Neural cell (in vitro differentiated cells): ENCODE measurements around the gene PBRM1. TPM values are rescaled to one million over a fixed set of nuclear protein-coding genes. Genes with fewer than 3 reads are reported as not detected.

ENCODE experiments used
- H2AFZ ChIP-seq: fragments of 200-600, 300-800 bp; sonication (generic), shearing (Covaris generic); 2 replicates; pipeline ENCODE4 v1.6.0; 2014; ENCODE audit warnings: low read depth, mild to moderate bottlenecking, antibody characterized with exemption, low read length, moderate library complexity
- H3F3A ChIP-seq: fragments of 200-600 bp; shearing (Covaris generic); 2 replicates; pipeline ENCODE4 v1.6.1; 2016; ENCODE audit warnings: mild to moderate bottlenecking, moderate library complexity, mixed read lengths, antibody characterized with exemption, low read length; ENCODE audit not compliant: insufficient read depth, poor library complexity, severe bottlenecking
- H3K27ac ChIP-seq: fragments of 200-600, 300-800 bp; sonication (generic), shearing (Covaris generic); 2 replicates; pipeline ENCODE4 v1.5.1; 2014; ENCODE audit warnings: mild to moderate bottlenecking, low read length, moderate library complexity
- H3K27me3 ChIP-seq: fragments of 300-800, 200-600 bp; sonication (generic), shearing (Covaris generic); 2 replicates; pipeline ENCODE4 v1.6.0; 2014; ENCODE audit warnings: mild to moderate bottlenecking, low read depth, low read length, moderate library complexity; ENCODE audit not compliant: insufficient read depth
- H3K36me3 ChIP-seq: fragments of 300-800, 200-600 bp; sonication (generic), shearing (Covaris generic); 2 replicates; pipeline ENCODE4 v1.5.1; 2014; ENCODE audit warnings: mild to moderate bottlenecking, antibody characterized with exemption, low read length, moderate library complexity; ENCODE audit not compliant: insufficient read depth
- H3K4me2 ChIP-seq: fragments of 300-800, 200-600 bp; sonication (generic), shearing (Covaris generic); 2 replicates; pipeline ENCODE4 v1.6.0; 2014; ENCODE audit warnings: mild to moderate bottlenecking, low read length
- H3K4me3 ChIP-seq: fragments of 300-800, 200-600 bp; sonication (generic), shearing (Covaris generic); 2 replicates; pipeline ENCODE4 v1.5.1; 2014; ENCODE audit warnings: mild to moderate bottlenecking, low read length, moderate library complexity
- H3K79me2 ChIP-seq: fragments of 200-600 bp; shearing (Covaris generic); replicated peaks from 2 replicates; pipeline ENCODE4 v1.6.0; 2014; ENCODE audit warnings: mild to moderate bottlenecking, low read length, moderate library complexity; ENCODE audit not compliant: insufficient read depth
- H3K9ac ChIP-seq: fragments of 300-800, 200-600 bp; sonication (generic), shearing (Covaris generic); 2 replicates; pipeline ENCODE4 v1.6.1; 2016; ENCODE audit warnings: mild to moderate bottlenecking, low read length, mixed read lengths
- H3K9me2 ChIP-seq: fragments of 200-600 bp; shearing (Covaris generic); 2 replicates; pipeline ENCODE4 v1.6.1; 2016; ENCODE audit warnings: mild to moderate bottlenecking, low read length, mixed read lengths; ENCODE audit not compliant: insufficient read depth
- H3K9me3 ChIP-seq: fragments of 200-600, 300-800 bp; sonication (generic), shearing (Covaris generic); 2 replicates; pipeline ENCODE4 v1.6.1; 2016; ENCODE audit warnings: mild to moderate bottlenecking, mixed run types, low read length, moderate library complexity, mixed read lengths
- H4K20me1 ChIP-seq: fragments of 200-600 bp; shearing (Covaris generic); 2 replicates; pipeline ENCODE4 v1.6.1; 2016; ENCODE audit warnings: mild to moderate bottlenecking, mixed run types; ENCODE audit not compliant: insufficient read depth
- CTCF ChIP-seq: fragments of 450-650 bp; IDR thresholded peaks from 2 replicates; pipeline ENCODE4 v1.5.1; 2014; ENCODE audit warnings: antibody characterized with exemption, mild to moderate bottlenecking, moderate library complexity; ENCODE audit not compliant: poor library complexity, severe bottlenecking
- EP300 ChIP-seq: fragments of 450-650 bp; conservative IDR thresholded peaks from 2 replicates; pipeline ENCODE4 v1.6.1; 2014; ENCODE audit warnings: antibody characterized with exemption, mild to moderate bottlenecking, moderate library complexity; ENCODE audit not compliant: poor library complexity, severe bottlenecking
- EZH2 ChIP-seq: fragments of 200-600, 300-800 bp; shearing (Covaris generic), sonication (generic); IDR thresholded peaks from 2 replicates; pipeline ENCODE4 v1.6.1; 2014; ENCODE audit warnings: antibody characterized with exemption, low read length, borderline replicate concordance, mild to moderate bottlenecking; ENCODE audit not compliant: insufficient read depth, poor library complexity, severe bottlenecking
- MXI1 ChIP-seq: fragments of 450-650 bp; conservative IDR thresholded peaks from 2 replicates; pipeline ENCODE4 v1.6.1; 2014; ENCODE audit warnings: antibody characterized with exemption, mild to moderate bottlenecking; ENCODE audit not compliant: poor library complexity, severe bottlenecking
- POLR2AphosphoS5 ChIP-seq: IDR thresholded peaks from 2 replicates; pipeline ENCODE4 v1.6.1; 2012
- RAD21 ChIP-seq: fragments of 450-650 bp; conservative IDR thresholded peaks from 2 replicates; pipeline ENCODE4 v1.6.1; 2014; ENCODE audit warnings: antibody characterized with exemption, mild to moderate bottlenecking, moderate library complexity
- REST ChIP-seq: IDR thresholded peaks from 2 replicates; pipeline ENCODE4 v1.6.1; 2012; ENCODE audit warnings: borderline replicate concordance
- SMC3 ChIP-seq: fragments of 450-650 bp; conservative IDR thresholded peaks from 2 replicates; pipeline ENCODE4 v1.6.1; 2014; ENCODE audit warnings: antibody characterized with exemption, mild to moderate bottlenecking, moderate library complexity; ENCODE audit not compliant: poor library complexity
- TAF1 ChIP-seq: IDR thresholded peaks from 2 replicates; pipeline ENCODE4 v1.6.1; 2012; ENCODE audit warnings: low read depth
- polyA plus RNA-seq: library from polyadenylated mRNA; depleted of rRNA; stranded (reverse); fragments of >200 nt; gene quantifications from 2 replicates; pipeline ENCODE4 v1.2.3, GENCODE V29; 2014

The PBRM1 gene
- polyA plus RNA-seq, 1 donor from 2014 or later = 66.6 TPM

- no peaks in the 10 kb centered on the region for H3K9me2 ChIP-seq
- H3K27ac ChIP-seq = no peak overlapping the region
- H3K36me3 ChIP-seq = peaks cover 6% of the 10 kb centered on the region
- H3K9me3 ChIP-seq = no peaks in the 10 kb centered on the region
- TF ChIP-seq EZH2 (no peak), REST (no peak), CTCF (no peak), TAF1 (no peak), EP300 (no peak), POLR2AphosphoS5 (no peak), MXI1 (no peak), SMC3 (no peak), RAD21 (no peak)
- H2AFZ ChIP-seq = no peak overlapping the region
- H4K20me1 ChIP-seq = no peaks in the 10 kb centered on the region
- no peak overlapping the region for H3K4me2 ChIP-seq
- H3K27me3 ChIP-seq = no peaks in the 10 kb centered on the region
- no peak overlapping the region for H3K4me3 ChIP-seq
- H3F3A ChIP-seq = no peaks in the 10 kb centered on the region
- H3K79me2 ChIP-seq = peaks cover 3% of the 10 kb centered on the region
- no peak overlapping the region for H3K9ac ChIP-seq
Measured at GRCh38 chr3:52563984-52564383, 121.7 kb downstream of the PBRM1 start.

GRCh38 chr3:52561028-52561747, 124.5 kb downstream of the PBRM1 start:
- Histone ChIP-seq H2AFZ (no peak overlapping the region), H3K79me2 (peaks cover 3% of the 10 kb centered on the region), H3K4me2 (no peak overlapping the region), H3K9me2 (no peaks in the 10 kb centered on the region), H3K9me3 (no peaks in the 10 kb centered on the region), H3K4me3 (no peak overlapping the region), H3K27me3 (no peaks in the 10 kb centered on the region), H3K9ac (no peak overlapping the region), H3K36me3 (peaks cover 6% of the 10 kb centered on the region), H4K20me1 (no peaks in the 10 kb centered on the region), H3K27ac (no peak overlapping the region), H3F3A (no peaks in the 10 kb centered on the region)
- TF ChIP-seq MXI1 (no peak), SMC3 (no peak), TAF1 (no peak), RAD21 (no peak), CTCF (no peak), EZH2 (no peak), POLR2AphosphoS5 (no peak), EP300 (no peak), REST (no peak)
